ENCODE data around the gene DLGAP1.

The DLGAP1 gene

GRCh38 chr18:3524706-3525105 lies 930.4 kb downstream of the DLGAP1 start:
- TF ChIP-seq MYC (IDR thresholded peaks at IDR 0.05; ENCODE audit: low read depth, low read length), result no peak
- TF ChIP-seq POLR2A (IDR thresholded peaks at IDR 0.05; ENCODE audit: extremely low read depth, insufficient read length), result no peak
- no peak for TF ChIP-seq CTCF (IDR thresholded peaks at IDR 0.05; ENCODE audit: low read depth, low read length)
- no peak for TF ChIP-seq MAX (IDR thresholded peaks at IDR 0.05; ENCODE audit: low read depth, low read length)
- H3K4me3 ChIP-seq (ENCODE audit: low read depth, low read length), result no peak overlapping the region
- no peak for DNase-seq (ENCODE audit: low read depth)

- TF ChIP-seq POLR2A (IDR thresholded peaks at IDR 0.05; ENCODE audit: extremely low read depth, insufficient read length) (no peak), MAX (IDR thresholded peaks at IDR 0.05; ENCODE audit: low read depth, low read length) (no peak), CTCF (IDR thresholded peaks at IDR 0.05; ENCODE audit: low read depth, low read length) (no peak), MYC (IDR thresholded peaks at IDR 0.05; ENCODE audit: low read depth, low read length) (no peak)
- DNase-seq (ENCODE audit: low read depth), result no peak
- H3K4me3 ChIP-seq (ENCODE audit: low read depth, low read length), result no peak overlapping the region
Observed at GRCh38 chr18:3520230-3521085, 934.6 kb downstream of the DLGAP1 start.

GRCh38 chr18:3514312-3515216 lies 940.5 kb downstream of the DLGAP1 start:
- DNase-seq (ENCODE audit: low read depth), result no peak
- H3K4me3 ChIP-seq (ENCODE audit: low read depth, low read length), result no peak overlapping the region
- no peak for TF ChIP-seq CTCF (IDR thresholded peaks at IDR 0.05; ENCODE audit: low read depth, low read length)
- TF ChIP-seq MYC (IDR thresholded peaks at IDR 0.05; ENCODE audit: low read depth, low read length), result no peak
- TF ChIP-seq POLR2A (IDR thresholded peaks at IDR 0.05; ENCODE audit: extremely low read depth, insufficient read length), result no peak
- TF ChIP-seq MAX (IDR thresholded peaks at IDR 0.05; ENCODE audit: low read depth, low read length), result no peak

- no peak overlapping the region for H3K4me3 ChIP-seq (ENCODE audit: low read depth, low read length)
- DNase-seq (ENCODE audit: low read depth), result peak; percentile 32
Observed at GRCh38 chr18:3513481-3513880, 941.6 kb downstream of the DLGAP1 start.

More at GRCh38 chr18:3513481-3513880, 941.6 kb downstream of the DLGAP1 start:
- TF ChIP-seq MAX (IDR thresholded peaks at IDR 0.05; ENCODE audit: low read depth, low read length) (no peak), CTCF (IDR thresholded peaks at IDR 0.05; ENCODE audit: low read depth, low read length) (no peak), MYC (IDR thresholded peaks at IDR 0.05; ENCODE audit: low read depth, low read length) (no peak), POLR2A (IDR thresholded peaks at IDR 0.05; ENCODE audit: extremely low read depth, insufficient read length) (no peak)

Data from NB4 (cell line).